Activated CD8-positive, alpha-beta memory T cell treated with anti-CD3 and anti-CD28 coated beads for 24 hours (primary cell): ENCODE measurements around the gene STYXL2.

Experiments
- DNase-seq: peaks from one replicate; pipeline ENCODE4 v3.0.0-alpha.2; 2020

STYXL2 gene

DNA sequence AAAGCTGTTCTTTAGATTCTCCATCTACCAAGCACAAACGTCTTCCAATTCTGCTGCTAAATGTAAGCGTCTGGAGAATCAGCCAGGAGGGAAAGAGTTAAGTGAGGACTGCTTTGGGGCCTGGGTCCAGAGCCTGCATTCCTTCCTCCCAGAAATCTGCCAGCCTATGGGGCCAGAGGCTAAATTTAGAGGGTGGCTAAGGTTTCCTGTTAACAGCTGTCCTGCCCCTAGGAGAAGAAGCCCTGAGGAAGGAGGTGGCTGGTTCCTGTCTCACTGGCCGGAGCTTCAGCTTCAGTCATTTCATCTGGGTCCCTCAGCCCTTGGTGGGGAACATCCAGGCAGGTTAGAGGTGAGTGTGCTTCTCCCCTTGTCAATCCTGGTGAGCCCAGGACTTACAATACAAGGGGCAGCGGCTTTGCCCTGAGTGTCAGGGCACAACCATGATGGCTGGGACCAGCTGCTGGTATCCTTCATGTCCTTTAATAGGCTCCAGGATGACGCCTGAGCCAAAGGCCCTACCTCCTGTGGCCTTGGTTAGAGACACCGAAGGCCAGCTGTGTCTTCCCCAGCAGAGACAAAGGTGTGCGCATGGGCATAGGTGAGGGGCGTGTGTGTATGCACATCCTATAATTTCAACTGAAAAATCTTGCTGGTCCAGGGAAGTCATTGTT lies at the start of gene STYXL2:
Gene STYXL2 (plus strand): TSS at position 230 of the 671 bp plus-strand sequence. CDS start 775 bp downstream, outside the sequence.
- no peak for DNase-seq

DNA sequence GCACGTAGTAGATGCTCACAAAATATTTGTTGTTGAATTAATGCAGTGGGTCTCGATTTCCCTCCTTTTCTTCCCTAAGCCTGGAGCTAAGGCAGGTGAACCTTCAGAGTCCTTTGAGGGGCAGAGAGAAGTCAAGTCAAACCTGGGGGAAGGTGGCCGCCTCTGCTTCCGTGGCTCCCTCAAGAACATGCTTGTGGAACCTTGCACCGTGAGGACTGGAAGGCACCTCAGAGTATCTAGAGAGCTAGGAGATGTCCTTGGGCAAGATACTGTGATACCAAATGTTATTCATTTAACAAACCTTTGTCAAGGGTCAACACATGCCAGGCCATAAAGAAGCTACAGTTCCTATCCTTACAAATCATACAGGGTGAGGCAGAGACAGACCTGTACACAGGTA lies 42.0 kb upstream of the STYXL2 start:
- no peak for DNase-seq

DNA sequence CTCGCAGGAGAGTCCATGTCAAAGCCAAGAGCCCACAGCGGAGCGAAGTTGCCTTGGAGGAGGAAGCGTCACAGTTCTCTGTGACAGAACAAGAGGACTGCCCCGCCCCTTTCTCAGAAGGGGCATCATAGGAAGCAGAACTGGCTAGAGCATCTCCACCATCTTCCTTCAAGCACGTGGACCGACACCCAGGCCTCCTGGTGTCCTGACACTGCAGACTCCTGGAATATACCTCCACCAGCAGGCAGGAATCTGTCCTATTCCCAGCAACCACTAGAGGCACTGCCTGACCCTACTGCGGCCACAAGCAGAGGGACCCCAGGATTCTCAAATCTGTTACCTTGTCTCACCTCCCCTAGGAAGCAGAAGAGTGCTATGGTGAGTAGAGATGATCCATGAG lies 41.5 kb upstream of the STYXL2 start:
- DNase-seq = no peak

DNA sequence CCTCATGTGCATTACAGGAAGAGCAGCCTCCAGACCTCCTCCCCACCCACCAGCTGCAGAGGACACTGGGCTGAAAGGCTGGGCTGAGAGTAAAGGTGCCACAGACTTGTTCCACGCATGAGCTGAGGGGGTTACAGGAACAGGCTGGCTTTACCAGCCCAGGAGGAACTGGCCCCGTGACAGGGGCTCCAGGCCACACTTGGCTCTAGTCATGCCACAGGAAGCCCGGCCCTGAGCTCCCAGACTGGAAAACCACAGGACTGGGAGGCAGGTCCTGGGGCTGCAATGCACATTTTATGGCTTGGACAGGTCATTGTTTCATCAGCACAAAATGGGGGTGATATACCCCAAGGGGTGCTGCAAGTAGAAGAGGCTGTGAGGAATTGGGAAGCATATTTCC lies 39.3 kb upstream of the STYXL2 start:
- DNase-seq = no peak

DNA sequence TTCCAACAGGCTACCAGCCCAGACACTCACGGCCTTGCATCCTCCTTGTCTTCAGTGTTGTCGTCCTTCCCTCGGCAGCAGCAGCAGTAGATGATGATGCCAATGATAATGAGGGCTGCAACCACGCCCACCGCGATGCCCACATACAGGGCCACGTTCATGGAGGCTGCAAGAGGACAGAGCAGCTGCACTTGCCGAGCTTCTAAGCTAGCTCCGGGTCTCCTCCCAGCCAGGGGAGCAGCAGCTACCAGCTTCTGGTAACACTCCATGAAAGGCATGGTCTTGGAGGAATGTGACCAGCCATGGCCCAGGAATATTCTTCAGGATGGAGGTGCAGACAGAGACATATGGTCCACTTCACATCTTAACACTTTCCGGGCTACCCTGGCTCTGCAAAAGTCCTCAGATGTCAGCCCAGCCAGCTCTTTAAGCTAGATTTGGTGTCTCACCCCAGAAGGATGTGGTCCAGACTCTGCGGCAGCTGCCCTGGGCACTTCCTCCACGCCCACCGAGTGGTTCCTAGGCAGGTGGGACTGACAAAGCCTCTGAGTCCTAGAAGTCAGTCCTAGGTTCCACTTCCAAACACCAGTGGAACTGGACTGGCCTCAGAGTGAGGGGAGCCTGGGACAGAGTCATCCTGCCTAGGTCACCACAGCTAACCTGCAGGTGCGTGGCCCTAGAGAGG lies 38.8 kb upstream of the STYXL2 start:
- DNase-seq = no peak

DNA sequence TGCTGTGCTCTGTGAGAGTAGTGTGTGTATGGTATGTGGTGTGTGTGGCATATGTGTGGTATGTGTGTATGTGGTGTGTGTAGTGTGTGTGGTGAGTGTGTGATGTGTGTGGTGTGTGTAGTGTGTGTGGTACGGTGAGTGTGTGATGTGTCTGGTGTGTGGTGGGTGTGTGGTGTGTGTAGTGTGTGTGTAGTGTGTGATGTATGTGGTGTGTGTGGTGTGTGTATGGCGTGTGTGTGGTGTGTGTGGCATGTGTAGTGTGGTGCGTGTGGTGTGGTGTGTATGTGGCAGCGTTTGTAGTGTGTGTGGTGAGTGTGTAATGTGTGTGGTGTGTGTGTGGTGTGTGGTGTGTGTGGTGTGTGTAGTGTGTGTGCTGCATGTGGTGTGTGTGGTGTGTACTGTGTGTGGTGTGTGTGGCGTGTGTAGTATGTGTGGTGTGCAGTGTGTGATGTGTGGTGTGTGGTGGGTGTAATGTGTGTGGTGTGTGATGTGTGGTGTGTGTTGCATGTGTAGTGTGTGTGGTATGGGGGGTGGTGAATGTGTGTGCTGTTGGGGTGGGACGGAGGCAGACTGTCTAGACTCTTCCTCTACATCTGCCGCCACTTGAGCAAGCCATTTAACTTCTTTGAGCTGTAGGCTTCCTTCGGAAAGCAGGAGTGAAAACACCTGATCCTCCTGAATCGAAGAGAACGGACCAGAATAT lies 37.2 kb upstream of the STYXL2 start:
- DNase-seq = no peak

DNA sequence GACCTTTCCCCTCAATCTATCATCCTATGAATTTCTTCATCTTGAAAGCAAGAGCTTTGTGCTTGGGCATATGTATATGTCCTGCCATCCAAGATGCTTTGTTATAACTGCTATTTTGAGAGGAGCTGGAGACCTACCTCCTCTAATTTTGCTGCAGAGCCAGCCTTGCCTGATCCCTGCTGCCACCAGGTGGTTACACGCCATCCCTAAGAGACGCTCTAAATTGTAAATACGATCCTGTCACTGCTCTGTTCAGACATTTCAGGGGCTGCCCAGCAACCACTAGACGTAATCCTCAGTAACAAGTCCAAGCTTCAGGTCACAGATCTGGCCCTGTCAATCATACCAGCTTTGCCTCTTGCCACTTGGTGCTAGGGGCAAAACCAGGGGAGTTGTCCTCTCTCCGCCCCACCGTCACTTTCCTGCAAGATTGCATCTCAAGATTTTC lies 36.6 kb upstream of the STYXL2 start:
- DNase-seq = no peak

DNA sequence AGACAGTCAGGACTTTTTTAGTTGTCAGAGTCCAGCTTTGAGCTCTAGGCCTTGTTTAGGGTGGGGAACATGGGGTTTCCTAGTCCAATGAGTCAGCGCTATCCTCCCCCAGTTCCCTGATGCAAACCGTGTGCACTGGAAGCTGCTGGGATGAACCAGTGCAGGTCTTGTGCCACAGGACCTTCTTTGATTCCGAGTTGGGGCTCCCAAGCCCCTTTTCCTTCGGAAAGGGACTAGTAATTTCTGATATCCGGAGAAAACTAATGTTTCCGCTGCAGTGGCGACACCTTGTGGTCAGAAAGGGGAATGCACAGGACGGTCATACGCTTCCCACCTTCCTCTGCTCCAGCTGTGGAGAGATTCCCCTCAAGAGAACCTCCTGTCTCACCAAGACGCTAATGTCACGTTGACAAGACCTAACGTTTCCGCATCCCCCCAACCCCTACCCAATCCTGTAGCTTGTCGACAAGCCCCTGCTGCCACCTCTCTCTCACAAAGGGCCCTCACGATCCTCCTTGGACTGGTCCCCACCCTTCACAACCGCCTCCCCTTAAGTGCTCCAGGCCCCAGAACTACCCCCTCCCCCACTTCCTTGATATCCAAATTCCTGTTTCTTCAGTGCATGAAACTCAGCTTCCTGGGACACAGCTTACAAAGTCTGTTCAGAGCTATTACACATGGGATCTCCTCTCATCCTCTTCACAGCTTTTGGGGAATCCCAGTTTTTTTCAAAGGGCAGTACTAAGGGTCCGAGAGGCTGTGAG lies 34.6 kb upstream of the STYXL2 start:
- peak; percentile 93 for DNase-seq

DNA sequence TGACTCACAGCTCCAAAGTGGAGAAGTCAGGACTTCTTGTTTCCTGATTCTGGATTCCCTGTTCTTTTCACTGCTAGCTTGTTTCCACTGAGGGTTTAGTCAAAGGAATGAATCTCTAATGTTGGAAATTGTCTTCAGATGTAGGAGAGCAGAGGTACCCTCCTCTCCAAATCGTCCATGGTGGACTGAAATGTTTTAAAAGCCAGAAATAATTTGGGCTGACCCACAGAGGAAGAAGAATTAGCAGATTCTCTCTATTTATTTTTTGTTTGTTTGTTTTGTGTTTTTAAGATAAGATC lies 34.1 kb upstream of the STYXL2 start:
- no peak for DNase-seq

DNA sequence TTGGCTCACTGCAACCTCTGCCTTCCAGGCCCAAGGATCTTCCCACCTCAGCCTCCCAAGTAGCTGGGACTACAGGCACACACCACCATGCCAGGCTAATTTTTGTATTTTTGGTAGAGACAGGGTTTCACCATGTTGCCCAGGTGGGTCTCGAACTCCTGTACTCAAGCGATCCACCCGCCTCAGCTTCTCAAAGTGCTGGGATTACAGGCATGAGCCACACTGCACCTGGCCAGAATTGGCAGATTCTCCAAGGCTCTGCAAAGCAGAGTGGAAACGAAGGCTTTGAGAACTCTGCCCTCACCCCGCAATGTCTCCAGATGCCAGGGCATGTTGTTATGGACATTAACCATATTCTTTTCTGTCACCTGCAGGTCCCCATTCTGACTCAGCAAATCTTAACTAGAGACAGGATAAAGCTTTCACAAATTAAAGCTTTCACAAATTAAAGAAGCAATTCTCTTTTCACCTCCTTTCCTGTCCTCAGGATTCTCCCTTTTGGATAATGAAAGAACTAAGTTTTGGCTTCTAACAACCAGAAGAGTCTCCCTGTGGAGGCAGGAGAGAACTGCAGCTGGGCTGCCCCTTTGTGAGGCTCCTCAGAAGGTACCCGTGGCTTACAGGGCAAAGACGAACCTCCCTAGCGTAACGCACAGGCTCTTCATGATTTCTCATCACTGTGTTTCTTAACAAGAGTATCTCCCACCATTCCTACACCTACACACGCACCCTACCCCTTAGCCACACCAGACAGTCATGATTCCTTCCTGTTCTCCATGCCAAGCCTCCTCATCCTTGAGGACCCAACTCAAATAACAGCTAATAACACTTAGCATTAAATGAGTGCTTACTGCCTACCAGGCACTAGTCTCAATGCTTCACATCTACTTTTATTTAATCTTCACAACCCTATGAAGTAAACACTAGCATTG lies 33.5 kb upstream of the STYXL2 start:
- DNase-seq = no peak

DNA sequence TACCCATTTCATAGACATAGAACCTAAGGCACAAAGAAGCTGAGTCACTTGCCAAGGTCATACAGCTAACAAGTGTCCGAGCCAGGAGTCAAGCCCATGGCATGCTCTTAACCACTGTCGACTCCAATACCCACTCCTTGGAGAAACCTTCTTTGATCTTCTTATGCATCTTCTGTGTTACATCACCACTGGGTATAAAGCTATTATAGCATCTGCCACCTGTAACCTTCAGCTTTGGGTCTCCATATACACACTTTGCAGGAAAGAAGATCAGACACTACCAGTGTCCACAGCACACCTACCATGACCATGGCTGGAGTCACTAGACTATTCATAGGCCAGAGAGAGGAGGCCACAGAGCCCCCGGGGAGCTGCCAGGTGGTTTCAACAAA lies 32.8 kb upstream of the STYXL2 start:
- no peak for DNase-seq

DNA sequence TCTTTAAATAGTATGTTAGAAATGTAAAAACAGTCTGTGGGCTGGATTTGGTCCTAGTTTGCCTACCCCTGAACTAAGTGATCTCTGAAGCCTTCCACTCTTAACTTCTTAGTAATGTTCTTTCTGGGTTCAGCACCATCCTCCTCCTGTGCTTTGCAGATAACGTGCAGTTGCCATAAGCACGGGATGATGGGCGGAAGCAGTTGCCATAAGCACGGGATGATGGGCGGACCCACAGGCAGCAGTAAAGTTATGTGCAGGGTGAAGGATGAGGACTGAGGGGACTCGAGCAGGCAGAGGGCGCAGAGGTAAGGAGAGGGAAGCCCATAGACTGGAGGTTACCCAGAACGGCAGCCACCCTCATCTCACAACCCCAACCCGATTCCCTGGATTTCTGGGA lies 29.3 kb upstream of the STYXL2 start:
- DNase-seq = no peak

DNA sequence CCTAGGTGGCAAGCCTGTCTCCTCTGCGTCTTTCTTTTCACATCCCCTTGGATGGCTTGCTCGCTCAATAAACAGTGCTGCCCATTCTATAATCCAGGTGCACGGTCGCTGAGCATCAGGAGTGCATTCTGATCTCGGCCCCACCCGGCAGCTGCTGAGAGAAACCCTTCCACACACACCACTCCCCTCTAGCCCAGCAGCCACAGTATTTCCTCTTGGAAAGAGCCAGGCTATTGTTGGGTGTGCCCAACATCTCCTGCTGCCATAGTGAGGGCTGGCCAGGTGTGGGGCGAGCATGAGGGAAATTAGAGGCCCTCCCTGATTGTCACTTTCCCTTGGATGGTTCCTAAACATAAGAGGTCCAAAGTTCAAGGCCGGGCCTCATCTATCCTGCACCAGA lies 28.4 kb upstream of the STYXL2 start:
- DNase-seq = no peak

DNA sequence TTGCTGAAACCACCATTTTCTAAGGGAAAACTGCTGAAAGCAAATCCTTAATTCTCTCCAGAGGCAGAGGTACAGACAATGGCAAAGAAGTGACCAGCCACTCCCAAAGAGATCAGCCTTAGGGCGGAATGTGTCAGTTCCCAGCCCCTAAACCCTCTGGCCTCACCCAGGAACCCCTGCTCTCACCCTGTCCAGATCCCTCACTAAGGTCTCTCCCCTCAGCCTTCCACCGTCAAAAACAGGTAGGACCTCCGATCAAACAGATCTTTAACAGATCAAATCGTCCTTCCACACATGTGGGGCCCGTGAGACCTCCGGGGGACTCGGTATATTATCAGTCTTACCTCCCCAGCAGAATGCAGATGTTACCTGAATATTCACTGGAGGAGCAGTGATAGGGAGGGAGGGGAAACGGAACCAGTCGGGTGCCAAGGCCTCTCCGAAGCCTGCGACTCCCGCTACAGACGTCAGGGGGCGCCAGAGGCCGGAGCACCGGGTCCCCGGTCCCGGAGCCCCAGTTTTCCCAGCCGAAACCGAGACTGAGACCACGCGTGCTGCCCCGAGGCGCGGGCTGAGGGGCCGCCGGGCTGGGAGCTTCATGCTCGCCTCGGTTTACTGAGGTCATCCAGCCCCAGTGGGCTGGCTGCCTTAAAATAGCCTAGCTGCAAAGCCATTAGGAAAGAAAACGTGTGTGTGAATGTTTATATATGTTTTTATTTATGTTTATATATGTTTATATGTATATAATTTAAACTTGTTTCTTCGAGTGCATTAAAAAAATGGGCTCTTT lies 27.3 kb upstream of the STYXL2 start:
- DNase-seq = peak; percentile 95

DNA sequence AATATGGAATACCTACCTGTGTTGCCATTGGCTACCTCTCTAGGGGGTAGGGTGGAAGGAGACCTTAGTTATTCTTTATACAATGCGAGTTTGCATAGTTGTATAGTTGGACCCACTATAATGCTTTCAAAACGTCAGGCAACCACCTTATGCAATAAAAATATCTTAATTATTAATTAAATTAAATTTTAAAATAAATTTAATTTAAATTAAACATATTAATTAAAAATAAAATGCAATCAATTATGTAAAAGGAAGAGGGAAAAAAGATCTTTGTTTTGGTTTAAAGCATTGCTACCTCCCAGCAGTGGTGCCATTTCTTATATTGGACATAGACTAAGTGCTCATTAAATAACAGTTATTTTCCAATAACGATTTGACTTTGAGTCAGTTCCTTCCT lies 26.0 kb upstream of the STYXL2 start:
- DNase-seq = no peak

DNA sequence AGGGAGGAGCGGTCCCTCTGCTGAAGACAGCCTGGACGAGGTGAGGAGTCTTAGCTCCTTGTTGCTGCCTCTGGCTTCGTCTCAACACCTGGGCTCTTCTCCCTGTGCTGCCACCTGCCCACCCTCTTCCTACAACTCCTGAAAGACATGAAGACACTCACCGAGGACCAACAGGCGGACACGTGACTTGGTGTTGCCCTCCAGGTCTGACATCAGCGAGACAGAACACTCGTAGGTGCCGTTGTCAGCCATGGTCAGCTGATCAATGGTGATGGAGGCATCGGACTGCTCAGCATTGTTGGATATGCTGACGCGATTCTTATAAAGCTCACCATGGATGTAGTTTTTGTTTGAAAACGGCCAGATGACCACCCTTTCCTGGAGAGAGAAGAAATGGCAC lies 25.1 kb upstream of the STYXL2 start:
- no peak for DNase-seq

DNA sequence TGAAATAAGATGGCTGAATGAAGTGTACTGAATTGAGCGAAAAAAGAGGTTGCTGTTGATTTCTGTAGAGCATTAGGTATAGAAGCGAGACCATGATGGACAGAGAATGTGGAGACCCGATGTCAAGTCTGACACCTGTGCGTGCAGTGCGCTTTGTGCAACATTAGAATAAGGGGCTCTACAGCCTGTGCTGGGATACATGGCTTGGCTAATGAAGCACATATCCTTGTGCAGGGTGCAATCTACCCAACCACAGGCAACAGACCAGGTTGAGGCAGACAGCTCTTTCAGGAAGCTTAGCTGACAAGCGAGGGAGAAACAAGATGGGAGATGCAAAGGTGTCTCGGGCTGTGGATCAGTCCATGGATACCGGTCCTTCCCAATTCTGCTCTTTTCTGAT lies 22.6 kb upstream of the STYXL2 start:
- no peak for DNase-seq

DNA sequence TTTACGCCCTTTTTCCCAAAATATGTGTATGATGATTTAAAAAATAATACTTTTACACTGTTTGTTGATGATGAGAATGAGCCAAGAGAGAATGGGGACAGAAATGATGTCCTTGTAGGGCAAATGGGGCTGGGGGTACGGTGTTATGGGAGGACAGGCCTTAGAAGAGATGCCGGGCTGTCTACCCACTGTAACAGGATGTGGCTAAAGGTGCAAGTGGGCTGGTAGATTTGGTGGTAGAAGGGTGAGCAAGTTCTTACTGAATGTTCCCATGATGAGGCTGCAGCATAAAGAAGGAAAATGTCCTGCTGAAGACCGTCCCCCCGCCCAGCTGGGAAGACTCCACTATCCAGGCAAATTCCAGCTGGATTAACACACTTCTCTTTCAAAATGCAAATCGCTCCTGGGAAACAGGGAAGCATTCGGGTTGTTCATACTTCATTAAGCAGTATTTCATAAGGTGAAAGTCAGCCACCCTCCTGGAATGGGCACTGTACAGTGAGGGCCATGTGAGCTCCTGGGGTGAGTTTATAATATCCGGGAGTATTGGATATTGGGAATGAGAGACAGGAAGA lies 17.7 kb upstream of the STYXL2 start:
- no peak for DNase-seq

DNA sequence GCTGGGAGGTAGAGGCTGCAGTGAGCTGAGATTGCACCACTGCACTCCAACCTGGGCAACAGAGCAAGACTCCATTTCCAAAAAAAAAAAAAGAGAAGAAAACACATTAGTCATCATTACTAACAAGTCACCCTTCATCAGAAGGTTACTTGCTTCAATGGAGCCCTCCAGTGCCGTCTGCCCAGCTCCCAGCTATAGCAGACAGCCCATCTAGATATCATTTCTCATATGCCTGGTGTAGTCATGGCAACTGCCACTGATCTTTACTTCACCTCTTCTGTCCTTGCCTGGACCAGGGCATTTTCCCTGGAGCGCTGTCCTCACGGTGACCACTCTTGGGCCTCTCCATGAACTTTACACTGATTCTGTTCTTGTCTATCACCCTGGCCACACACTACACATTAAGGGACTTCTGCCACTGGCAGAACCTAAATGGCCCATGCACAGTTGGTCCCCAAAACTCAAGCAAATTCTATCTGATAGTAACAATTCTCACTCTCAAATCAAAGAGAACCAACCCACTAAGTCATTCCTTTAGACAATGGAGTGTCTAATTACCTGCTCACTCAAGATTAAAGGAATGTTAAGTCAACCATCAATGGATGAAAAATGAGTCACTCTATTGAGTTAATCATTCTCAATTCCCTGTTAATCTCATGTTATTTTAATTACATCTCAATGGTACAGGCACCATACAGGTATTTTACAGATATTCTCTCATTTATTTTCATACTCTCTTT lies 16.6 kb upstream of the STYXL2 start:
- DNase-seq = no peak

DNA sequence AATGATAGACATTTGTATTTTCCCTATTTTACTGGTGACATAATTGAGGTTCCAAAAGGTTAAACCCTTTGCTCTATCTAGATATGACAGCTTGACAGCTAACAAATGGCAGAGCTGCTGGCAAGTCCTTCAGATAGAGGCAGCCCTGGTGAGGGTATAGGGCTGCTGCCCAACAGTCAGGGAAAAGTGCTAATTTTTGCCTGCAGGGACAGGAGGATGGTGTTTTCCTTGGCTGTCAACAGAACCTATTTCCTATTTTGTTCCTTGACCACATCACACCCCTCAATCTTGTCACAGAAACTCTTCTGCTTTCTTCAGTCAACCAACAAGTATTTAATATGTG lies 16.0 kb upstream of the STYXL2 start:
- DNase-seq = no peak
